Liver (tissue), 9 donors: ENCODE data around the gene PDLIM4. TPM values are rescaled to one million over a fixed set of nuclear protein-coding genes. Genes with fewer than 3 reads are reported as not detected.

Experiments used
- DNase-seq: peaks from one replicate; pipeline ENCODE4 v3.0.0-alpha.2; 2017; ENCODE audit warnings: low spot score
- H3K27ac ChIP-seq, 2 donors: one replicate each; pipeline ENCODE4 v1.7.0; 2013; ENCODE audit warnings: inconsistent platforms in 2 of 2, low read length in 2 of 2, control low read depth in 1 of 2, low read depth in 1 of 2, mild to moderate bottlenecking in 1 of 2
- H3K27me3 ChIP-seq, 4 donors: one replicate each; pipeline versions ENCODE4 v1.6.1 to v1.7.0; 2013; ENCODE audit warnings: low read length in 3 of 4, inconsistent platforms in 1 of 4, mild to moderate bottlenecking in 1 of 4, moderate library complexity in 1 of 4; ENCODE audit not compliant: control insufficient read depth in 4 of 4, insufficient read depth in 4 of 4
- H3K36me3 ChIP-seq, 4 donors: one replicate each; pipeline versions ENCODE4 v1.6.1 to v1.7.0; 2013; ENCODE audit warnings: low read length in 3 of 4, mild to moderate bottlenecking in 3 of 4, low read depth in 1 of 4, moderate library complexity in 1 of 4; ENCODE audit not compliant: control insufficient read depth in 4 of 4, insufficient read depth in 3 of 4
- H3K4me1 ChIP-seq, 4 donors: one replicate each; pipeline versions ENCODE4 v1.6.1 to v1.7.0; 2013; ENCODE audit warnings: low read length in 3 of 4, mild to moderate bottlenecking in 3 of 4, moderate library complexity in 1 of 4; ENCODE audit not compliant: control insufficient read depth in 4 of 4, insufficient read depth in 4 of 4
- H3K4me3 ChIP-seq, 3 donors: one replicate each; pipeline versions ENCODE4 v1.6.1 to v1.7.0; 2013; ENCODE audit warnings: low read length in 3 of 3, control low read depth in 1 of 3, low read depth in 1 of 3, mild to moderate bottlenecking in 1 of 3
- H3K9ac ChIP-seq, 2 donors: one replicate each; pipeline ENCODE4 v1.7.0; 2013; ENCODE audit warnings: low read length in 2 of 2, mild to moderate bottlenecking in 2 of 2, moderate library complexity in 2 of 2, control low read depth in 1 of 2, low read depth in 1 of 2
- H3K9me3 ChIP-seq, 4 donors: one replicate each; pipeline versions ENCODE4 v1.6.1 to v1.7.0; 2013; ENCODE audit warnings: low read length in 3 of 4; ENCODE audit not compliant: control insufficient read depth in 4 of 4
- EGR1 ChIP-seq, 2 donors: IDR thresholded peaks; 2 replicates each; pipeline ENCODE4 v1.6.1; 2016 to 2018; ENCODE audit warnings: antibody characterized with exemption in 2 of 2, low read depth in 2 of 2
- FOXA1 ChIP-seq: IDR thresholded peaks from 2 replicates; pipeline ENCODE4 v1.6.1; 2016; ENCODE audit warnings: antibody characterized with exemption
- GABPA ChIP-seq, 2 donors: IDR thresholded peaks in 1 of 2; conservative IDR thresholded peaks in 1 of 2; 2 replicates each; pipeline ENCODE4 v1.6.1; 2016; ENCODE audit warnings: antibody characterized with exemption in 2 of 2, mild to moderate bottlenecking in 1 of 2, moderate library complexity in 1 of 2
- HNF4A ChIP-seq, 2 donors: conservative IDR thresholded peaks; 2 replicates each; pipeline ENCODE4 v1.6.1; 2016; ENCODE audit warnings: antibody characterized with exemption in 2 of 2, mild to moderate bottlenecking in 2 of 2
- HNF4G ChIP-seq: IDR thresholded peaks from 2 replicates; pipeline ENCODE4 v1.6.1; 2016; ENCODE audit warnings: antibody characterized with exemption
- JUND ChIP-seq, 2 donors: IDR thresholded peaks; 2 replicates each; pipeline ENCODE4 v1.6.1; 2016; ENCODE audit warnings: antibody characterized with exemption in 2 of 2
- RAD21 ChIP-seq, 2 donors: IDR thresholded peaks; 2 replicates each; pipeline ENCODE4 v1.6.1; 2016; ENCODE audit warnings: antibody characterized with exemption in 2 of 2, mild to moderate bottlenecking in 2 of 2
- SP1 ChIP-seq: IDR thresholded peaks from 2 replicates; pipeline ENCODE4 v1.6.1; 2018; ENCODE audit warnings: antibody characterized with exemption, mild to moderate bottlenecking
- TAF1 ChIP-seq: conservative IDR thresholded peaks from 2 replicates; pipeline ENCODE4 v1.6.1; 2016; ENCODE audit warnings: antibody characterized with exemption, mild to moderate bottlenecking
- WGBS: extraction: QIAGEN DNeasy Blood & Tissue Kit; methylation state at CpG from one replicate; pipeline ENCODE4 v1.1.7; 2013; 5-methylcytosine and 5-hydroxymethylcytosine counted together
- polyA plus RNA-seq, 2 donors: library from polyadenylated mRNA; stranded (reverse) in 1 of 2; unstranded in 1 of 2; fragments of 200-250 nt in 1 of 2; fragments of >200 nt in 1 of 2; fragmentation: Nextera tagmentation in 1 of 2; extraction: Ambion mirVana in 1 of 2; gene quantifications; one replicate each; pipeline versions ENCODE4 v1.2.1 to v1.2.3, GENCODE V29; 2013 to 2015
- total RNA-seq, 2 donors: library from RNA; depleted of rRNA; stranded (reverse); fragments of >200 nt; gene quantifications; one replicate each; pipeline ENCODE4 v1.2.3, GENCODE V29; 2014
- TF ChIP-seq, protein P1 (sequence below): IDR thresholded peaks from 2 replicates; pipeline ENCODE4 v1.6.1; 2016; ENCODE audit warnings: antibody characterized with exemption
- TF ChIP-seq, protein P2 (sequence below): IDR thresholded peaks from 2 replicates; pipeline ENCODE4 v1.6.1; 2016; ENCODE audit warnings: antibody characterized with exemption
- TF ChIP-seq, protein P3 (sequence below): IDR thresholded peaks from 2 replicates; pipeline ENCODE4 v1.6.1; 2016; ENCODE audit warnings: antibody characterized with exemption
- TF ChIP-seq, protein P4 (sequence below): fragments of 150-350 bp; IDR thresholded peaks from 2 replicates; pipeline ENCODE4 v1.5.1; 2017; ENCODE audit warnings: improper control_type of control experiment, low read depth, low read length; ENCODE audit not compliant: missing input control
- donor health status: healthy.
- donor health status: healthy.
- donor health status: healthy.
- donor health status: healthy.
- donor health status: healthy.

PDLIM4 gene
- total and polyA plus RNA-seq, 4 donors: 0.25 to 0.93 (median 0.65) TPM

DNA sequence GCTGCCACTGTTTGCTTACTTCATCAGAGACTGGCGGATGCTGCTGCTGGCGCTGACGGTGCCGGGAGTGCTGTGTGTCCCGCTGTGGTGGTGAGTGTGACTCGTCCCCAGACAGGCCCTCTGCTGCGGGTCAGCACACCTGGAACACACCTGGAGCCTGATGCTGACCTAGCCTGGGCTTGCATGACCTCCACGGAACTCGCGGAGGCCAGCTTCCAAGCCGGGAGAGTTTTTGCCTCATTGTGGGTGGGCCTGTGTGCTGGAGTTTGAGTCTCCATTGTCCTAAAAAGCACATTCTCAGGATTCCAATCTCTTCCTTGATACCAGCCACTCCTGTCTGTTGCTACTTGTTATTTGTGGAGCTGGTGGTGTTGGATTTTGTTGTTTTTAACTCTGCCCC lies 64.8 kb downstream of the PDLIM4 start:
- H3K9me3 ChIP-seq: no peaks in the 10 kb centered on the region
- no peaks in the 10 kb centered on the region for H3K27me3 ChIP-seq
- WGBS: 90% methylated on average over 11 of the region's 11 CpGs
- H3K27ac ChIP-seq: no peak overlapping the region
- no peak overlapping the region for H3K4me3 ChIP-seq
- H3K4me1 ChIP-seq: peaks cover 0 to 19% (median 8%) of the 10 kb centered on the region in 4 donors
- H3K9ac ChIP-seq: no peak overlapping the region
- H3K36me3 ChIP-seq: peaks cover 0 to 8% (median 2%) of the 10 kb centered on the region in 4 donors
- DNase-seq: no peak
- no peak for TF ChIP-seq HNF4A (conservative IDR thresholded peaks at IDR 0.05)
- TF ChIP-seq HNF4G: no peak
- TF ChIP-seq RAD21 (IDR thresholded peaks at IDR 0.05): no peak
- TF ChIP-seq EGR1 (IDR thresholded peaks at IDR 0.05; ENCODE audit: low read depth in 2 of 2): no peak
- TF ChIP-seq TAF1: no peak
- no peak for TF ChIP-seq FOXA1
- TF ChIP-seq GABPA (IDR thresholded peaks at IDR 0.05 in 1 of 2, conservative IDR thresholded peaks at IDR 0.05 in 1 of 2): no peak
- TF ChIP-seq SP1: no peak
- TF ChIP-seq, protein P1, sequence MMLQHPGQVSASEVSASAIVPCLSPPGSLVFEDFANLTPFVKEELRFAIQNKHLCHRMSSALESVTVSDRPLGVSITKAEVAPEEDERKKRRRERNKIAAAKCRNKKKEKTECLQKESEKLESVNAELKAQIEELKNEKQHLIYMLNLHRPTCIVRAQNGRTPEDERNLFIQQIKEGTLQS: no peak
- TF ChIP-seq, protein P2, sequence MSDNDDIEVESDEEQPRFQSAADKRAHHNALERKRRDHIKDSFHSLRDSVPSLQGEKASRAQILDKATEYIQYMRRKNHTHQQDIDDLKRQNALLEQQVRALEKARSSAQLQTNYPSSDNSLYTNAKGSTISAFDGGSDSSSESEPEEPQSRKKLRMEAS: no peak
- TF ChIP-seq JUND (IDR thresholded peaks at IDR 0.05): no peak
- TF ChIP-seq, protein P3, sequence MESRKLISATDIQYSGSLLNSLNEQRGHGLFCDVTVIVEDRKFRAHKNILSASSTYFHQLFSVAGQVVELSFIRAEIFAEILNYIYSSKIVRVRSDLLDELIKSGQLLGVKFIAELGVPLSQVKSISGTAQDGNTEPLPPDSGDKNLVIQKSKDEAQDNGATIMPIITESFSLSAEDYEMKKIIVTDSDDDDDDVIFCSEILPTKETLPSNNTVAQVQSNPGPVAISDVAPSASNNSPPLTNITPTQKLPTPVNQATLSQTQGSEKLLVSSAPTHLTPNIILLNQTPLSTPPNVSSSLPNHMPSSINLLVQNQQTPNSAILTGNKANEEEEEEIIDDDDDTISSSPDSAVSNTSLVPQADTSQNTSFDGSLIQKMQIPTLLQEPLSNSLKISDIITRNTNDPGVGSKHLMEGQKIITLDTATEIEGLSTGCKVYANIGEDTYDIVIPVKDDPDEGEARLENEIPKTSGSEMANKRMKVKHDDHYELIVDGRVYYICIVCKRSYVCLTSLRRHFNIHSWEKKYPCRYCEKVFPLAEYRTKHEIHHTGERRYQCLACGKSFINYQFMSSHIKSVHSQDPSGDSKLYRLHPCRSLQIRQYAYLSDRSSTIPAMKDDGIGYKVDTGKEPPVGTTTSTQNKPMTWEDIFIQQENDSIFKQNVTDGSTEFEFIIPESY: no peak
- TF ChIP-seq, protein P4, sequence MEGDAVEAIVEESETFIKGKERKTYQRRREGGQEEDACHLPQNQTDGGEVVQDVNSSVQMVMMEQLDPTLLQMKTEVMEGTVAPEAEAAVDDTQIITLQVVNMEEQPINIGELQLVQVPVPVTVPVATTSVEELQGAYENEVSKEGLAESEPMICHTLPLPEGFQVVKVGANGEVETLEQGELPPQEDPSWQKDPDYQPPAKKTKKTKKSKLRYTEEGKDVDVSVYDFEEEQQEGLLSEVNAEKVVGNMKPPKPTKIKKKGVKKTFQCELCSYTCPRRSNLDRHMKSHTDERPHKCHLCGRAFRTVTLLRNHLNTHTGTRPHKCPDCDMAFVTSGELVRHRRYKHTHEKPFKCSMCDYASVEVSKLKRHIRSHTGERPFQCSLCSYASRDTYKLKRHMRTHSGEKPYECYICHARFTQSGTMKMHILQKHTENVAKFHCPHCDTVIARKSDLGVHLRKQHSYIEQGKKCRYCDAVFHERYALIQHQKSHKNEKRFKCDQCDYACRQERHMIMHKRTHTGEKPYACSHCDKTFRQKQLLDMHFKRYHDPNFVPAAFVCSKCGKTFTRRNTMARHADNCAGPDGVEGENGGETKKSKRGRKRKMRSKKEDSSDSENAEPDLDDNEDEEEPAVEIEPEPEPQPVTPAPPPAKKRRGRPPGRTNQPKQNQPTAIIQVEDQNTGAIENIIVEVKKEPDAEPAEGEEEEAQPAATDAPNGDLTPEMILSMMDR: no peak

Other genes starting within 250 kb of the PDLIM4 start
- 100 to 1,000 TPM in 1 of 2 donors, 1 to 10 TPM in 1; 7.4 to 129 TPM for gene ACSL6, start 246.0 kb upstream of the PDLIM4 start, total RNA-seq
- gene ACSL6, start 246.0 kb upstream of the PDLIM4 start, polyA plus RNA-seq: 1 to 10 TPM in 1 of 2 donors, under 1 TPM in 1; 0.89 to 1.8 TPM
- not detected for gene IL3, start 197.0 kb upstream of the PDLIM4 start, total RNA-seq
- gene IL3, start 197.0 kb upstream of the PDLIM4 start, polyA plus RNA-seq: not detected
- not detected for gene CSF2, start 183.9 kb upstream of the PDLIM4 start, total RNA-seq
- not detected for gene CSF2, start 183.9 kb upstream of the PDLIM4 start, polyA plus RNA-seq
- gene P4HA2, start 29.8 kb upstream of the PDLIM4 start, total RNA-seq: 1 to 10 TPM; 5.1 to 7.9 TPM
- 1 to 10 TPM; 4.6 to 7.2 TPM for gene P4HA2, start 29.8 kb upstream of the PDLIM4 start, polyA plus RNA-seq
- 10 to 100 TPM in 1 of 2 donors, under 1 TPM in 1; 0.59 to 42.2 TPM for gene SLC22A4, start 36.7 kb downstream of the PDLIM4 start, total RNA-seq
- gene SLC22A4, start 36.7 kb downstream of the PDLIM4 start, polyA plus RNA-seq: under 1 TPM; 0.25 to 0.35 TPM
- gene SLC22A5, start 112.0 kb downstream of the PDLIM4 start, total RNA-seq: 10 to 100 TPM; 12.4 to 12.7 TPM
- 1 to 10 TPM; 3.4 to 4.5 TPM for gene SLC22A5, start 112.0 kb downstream of the PDLIM4 start, polyA plus RNA-seq
- gene IRF1, start 233.1 kb downstream of the PDLIM4 start, total RNA-seq: 10 to 100 TPM in 1 of 2 donors, 1 to 10 TPM in 1; 9.5 to 42.6 TPM
- gene IRF1, start 233.1 kb downstream of the PDLIM4 start, polyA plus RNA-seq: 10 to 100 TPM; 22.1 to 27.3 TPM